Activated T-cell treated with anti-CD3 and anti-CD28 coated beads, Interleukin-2, amount 50 U/mL, for 24 hours (primary cell): ENCODE results near the gene MFSD12.

Source experiments
- DNase-seq: peaks from one replicate; pipeline ENCODE4 v3.0.0-alpha.2; 2020
- H3K27ac Mint-ChIP-seq: 2 replicates; pipeline ENCODE4 v1.8.0; 2020; ENCODE audit warnings: mild to moderate bottlenecking, mixed read lengths
- H3K27me3 Mint-ChIP-seq: 2 replicates; pipeline ENCODE4 v1.8.0; 2020; ENCODE audit warnings: mixed read lengths
- H3K36me3 Mint-ChIP-seq: 2 replicates; pipeline ENCODE4 v1.8.0; 2020; ENCODE audit warnings: low read depth, mixed read lengths
- H3K4me1 Mint-ChIP-seq: 2 replicates; pipeline ENCODE4 v1.8.0; 2020; ENCODE audit warnings: low read depth, mixed read lengths
- H3K4me3 Mint-ChIP-seq: 2 replicates; pipeline ENCODE4 v1.8.0; 2020; ENCODE audit warnings: mild to moderate bottlenecking, moderate library complexity, mixed read lengths
- H3K9me3 Mint-ChIP-seq: 2 replicates; pipeline ENCODE4 v1.8.0; 2020; ENCODE audit warnings: mixed read lengths

MFSD12 gene

GRCh38 chr19:3557461-3558248, at the start of gene MFSD12:
TSS of gene MFSD12 (minus strand) at chr19:3557586. CDS start at chr19:3557403, 183 bp downstream.
- DNase-seq = peak; percentile 96
- H3K9me3 Mint-ChIP-seq = no peaks in the 10 kb centered on the region
- H3K36me3 Mint-ChIP-seq = peaks cover 27% of the 10 kb centered on the region
- H3K27me3 Mint-ChIP-seq = no peaks in the 10 kb centered on the region
- peak within 1 kb of the TSS; percentile 95 for H3K27ac Mint-ChIP-seq
- peak within 1 kb of the TSS; percentile 97 for H3K4me3 Mint-ChIP-seq
- peaks cover 38% of the 10 kb centered on the region for H3K4me1 Mint-ChIP-seq

GRCh38 chr19:3606690-3607289, 49.4 kb upstream of the MFSD12 start, which contains the start of gene TBXA2R:
TSS of gene TBXA2R (minus strand) at chr19:3606875. CDS start at chr19:3600634, 6,241 bp downstream.
- no peak within 1 kb of the TSS for H3K27ac Mint-ChIP-seq
- H3K27me3 Mint-ChIP-seq = peaks cover 10% of the 10 kb centered on the region
- peak within 1 kb of the TSS; percentile 56 for H3K4me3 Mint-ChIP-seq
- peaks cover 16% of the 10 kb centered on the region for H3K36me3 Mint-ChIP-seq
- H3K9me3 Mint-ChIP-seq = no peaks in the 10 kb centered on the region
- peak; percentile 79 for DNase-seq
- peaks cover 7% of the 10 kb centered on the region for H3K4me1 Mint-ChIP-seq

GRCh38 chr19:3606174-3606689, 48.8 kb upstream of the MFSD12 start:
- Mint-ChIP-seq H3K4me1 (peaks cover 7% of the 10 kb centered on the region), H3K9me3 (no peaks in the 10 kb centered on the region), H3K36me3 (peaks cover 13% of the 10 kb centered on the region), H3K27ac (no peak overlapping the region), H3K27me3 (peaks cover 10% of the 10 kb centered on the region), H3K4me3 (peak overlapping the region; percentile 56)
- peak; percentile 46 for DNase-seq

GRCh38 chr19:3605770-3606169, 48.4 kb upstream of the MFSD12 start:
- H3K9me3 Mint-ChIP-seq = no peaks in the 10 kb centered on the region
- no peak overlapping the region for H3K4me3 Mint-ChIP-seq
- peaks cover 12% of the 10 kb centered on the region for H3K36me3 Mint-ChIP-seq

GRCh38 chr19:3605361-3605760, 48.0 kb upstream of the MFSD12 start:
- no peak overlapping the region for H3K4me3 Mint-ChIP-seq
- no peak overlapping the region for H3K27ac Mint-ChIP-seq
- peaks cover 7% of the 10 kb centered on the region for H3K4me1 Mint-ChIP-seq
- peaks cover 10% of the 10 kb centered on the region for H3K27me3 Mint-ChIP-seq
- peaks cover 8% of the 10 kb centered on the region for H3K36me3 Mint-ChIP-seq
- H3K9me3 Mint-ChIP-seq = no peaks in the 10 kb centered on the region
- no peak for DNase-seq

More at GRCh38 chr19:3605770-3606169, 48.4 kb upstream of the MFSD12 start:
- Mint-ChIP-seq H3K4me1 (peaks cover 7% of the 10 kb centered on the region), H3K27ac (no peak overlapping the region), H3K27me3 (peaks cover 10% of the 10 kb centered on the region)
- DNase-seq = no peak

- peaks cover 7% of the 10 kb centered on the region for H3K4me1 Mint-ChIP-seq
- peaks cover 10% of the 10 kb centered on the region for H3K27me3 Mint-ChIP-seq
- H3K9me3 Mint-ChIP-seq = no peaks in the 10 kb centered on the region
- peak; percentile 59 for DNase-seq
- peaks cover 4% of the 10 kb centered on the region for H3K36me3 Mint-ChIP-seq
- H3K27ac Mint-ChIP-seq = no peak overlapping the region
- H3K4me3 Mint-ChIP-seq = no peak overlapping the region
Observed at GRCh38 chr19:3604987-3605343, 47.6 kb upstream of the MFSD12 start.

- Mint-ChIP-seq H3K4me3 (no peak overlapping the region), H3K27ac (no peak overlapping the region), H3K36me3 (no peaks in the 10 kb centered on the region), H3K27me3 (peaks cover 10% of the 10 kb centered on the region), H3K9me3 (no peaks in the 10 kb centered on the region), H3K4me1 (peaks cover 7% of the 10 kb centered on the region)
- no peak for DNase-seq
Observed at GRCh38 chr19:3604227-3604986, 47.0 kb upstream of the MFSD12 start.

- Mint-ChIP-seq H3K4me3 (no peak overlapping the region), H3K27ac (no peak overlapping the region), H3K9me3 (no peaks in the 10 kb centered on the region), H3K36me3 (no peaks in the 10 kb centered on the region), H3K27me3 (peaks cover 9% of the 10 kb centered on the region), H3K4me1 (peaks cover 6% of the 10 kb centered on the region)
- no peak for DNase-seq
Observed at GRCh38 chr19:3603121-3603811, 45.9 kb upstream of the MFSD12 start.

- no peak for DNase-seq
- H3K4me1 Mint-ChIP-seq = no peaks in the 10 kb centered on the region
- H3K36me3 Mint-ChIP-seq = no peaks in the 10 kb centered on the region
- H3K4me3 Mint-ChIP-seq = no peak overlapping the region
- H3K27ac Mint-ChIP-seq = no peak overlapping the region
- no peaks in the 10 kb centered on the region for H3K9me3 Mint-ChIP-seq
- H3K27me3 Mint-ChIP-seq = no peaks in the 10 kb centered on the region
Observed at GRCh38 chr19:3601021-3601420, 43.6 kb upstream of the MFSD12 start.

GRCh38 chr19:3599776-3600187, 42.4 kb upstream of the MFSD12 start:
- no peaks in the 10 kb centered on the region for H3K9me3 Mint-ChIP-seq

GRCh38 chr19:3595521-3596061, 38.2 kb upstream of the MFSD12 start:
- H3K4me3 Mint-ChIP-seq = no peak overlapping the region
- H3K9me3 Mint-ChIP-seq = no peaks in the 10 kb centered on the region
- H3K4me1 Mint-ChIP-seq = no peaks in the 10 kb centered on the region
- H3K27ac Mint-ChIP-seq = no peak overlapping the region
- H3K27me3 Mint-ChIP-seq = no peaks in the 10 kb centered on the region
- no peaks in the 10 kb centered on the region for H3K36me3 Mint-ChIP-seq
- no peak for DNase-seq

More at GRCh38 chr19:3599776-3600187, 42.4 kb upstream of the MFSD12 start:
- H3K4me1 Mint-ChIP-seq = no peaks in the 10 kb centered on the region
- no peak overlapping the region for H3K4me3 Mint-ChIP-seq
- DNase-seq = no peak
- H3K27me3 Mint-ChIP-seq = no peaks in the 10 kb centered on the region
- no peaks in the 10 kb centered on the region for H3K36me3 Mint-ChIP-seq
- H3K27ac Mint-ChIP-seq = no peak overlapping the region

- no peaks in the 10 kb centered on the region for H3K27me3 Mint-ChIP-seq
- no peaks in the 10 kb centered on the region for H3K36me3 Mint-ChIP-seq
- no peaks in the 10 kb centered on the region for H3K9me3 Mint-ChIP-seq
- no peak overlapping the region for H3K4me3 Mint-ChIP-seq
- H3K4me1 Mint-ChIP-seq = no peaks in the 10 kb centered on the region
- DNase-seq = no peak
- no peak overlapping the region for H3K27ac Mint-ChIP-seq
Observed at GRCh38 chr19:3593156-3593555, 35.8 kb upstream of the MFSD12 start.

GRCh38 chr19:3591876-3592613, 34.7 kb upstream of the MFSD12 start:
- H3K27me3 Mint-ChIP-seq = no peaks in the 10 kb centered on the region
- no peaks in the 10 kb centered on the region for H3K9me3 Mint-ChIP-seq
- no peak overlapping the region for H3K4me3 Mint-ChIP-seq
- H3K27ac Mint-ChIP-seq = no peak overlapping the region
- no peaks in the 10 kb centered on the region for H3K4me1 Mint-ChIP-seq
- no peaks in the 10 kb centered on the region for H3K36me3 Mint-ChIP-seq
- no peak for DNase-seq
